22Rv1 (cell line): Measurements from ENCODE around the gene TRIM9.

Source experiments
- ZFX ChIP-seq: fragments of 450-650 bp; IDR thresholded peaks from 2 replicates; pipeline ENCODE4 v1.6.1; 2017; ENCODE audit warnings: antibody characterized with exemption, borderline replicate concordance
- TF ChIP-seq, protein P1 (sequence below): fragments of 450-650 bp; IDR thresholded peaks from 2 replicates; pipeline ENCODE4 v1.5.1; 2017; ENCODE audit warnings: mild to moderate bottlenecking

DNA sequence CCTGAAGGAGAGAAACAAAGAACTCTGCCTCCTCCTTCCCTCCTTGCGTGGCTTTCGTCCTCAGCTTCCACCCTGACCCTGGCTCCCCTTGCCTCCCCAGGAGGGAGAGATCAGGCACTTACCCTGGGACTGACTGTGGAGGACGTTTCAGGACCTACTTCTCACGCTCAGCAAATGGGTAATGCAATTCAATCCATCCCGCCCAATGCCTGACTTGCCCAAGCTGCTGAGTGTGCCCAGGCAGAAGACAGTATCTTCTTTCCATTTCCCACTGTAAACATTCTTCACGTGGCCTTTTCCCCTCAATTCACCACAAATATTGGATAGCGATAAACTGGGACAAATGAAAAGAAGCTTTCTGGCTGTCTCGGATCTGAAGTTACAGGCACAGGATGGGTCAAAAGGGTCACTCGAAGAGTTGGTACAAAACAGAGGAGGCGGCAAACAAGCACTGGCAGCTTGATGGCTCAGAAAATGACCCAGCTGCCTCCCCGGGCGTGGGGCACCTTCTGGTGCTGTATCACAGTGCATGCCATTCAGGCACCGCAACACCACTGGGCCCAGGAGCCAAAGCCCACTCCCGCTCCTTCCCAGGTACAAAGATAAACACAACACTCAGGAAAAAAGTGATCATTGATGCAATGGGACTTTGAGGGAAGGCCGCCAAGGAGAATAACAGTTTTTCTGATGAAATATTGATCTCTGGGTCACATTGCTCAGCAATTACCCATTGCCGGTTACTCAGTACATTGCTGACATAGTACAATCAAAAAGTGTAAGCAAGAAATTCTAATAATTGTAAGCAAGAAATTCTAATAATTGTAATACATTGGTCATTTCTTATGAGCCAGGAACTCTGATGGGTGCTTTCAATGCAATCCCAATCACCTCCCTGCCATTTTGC lies 65.8 kb downstream of the TRIM9 start:
- TF ChIP-seq, protein P1, sequence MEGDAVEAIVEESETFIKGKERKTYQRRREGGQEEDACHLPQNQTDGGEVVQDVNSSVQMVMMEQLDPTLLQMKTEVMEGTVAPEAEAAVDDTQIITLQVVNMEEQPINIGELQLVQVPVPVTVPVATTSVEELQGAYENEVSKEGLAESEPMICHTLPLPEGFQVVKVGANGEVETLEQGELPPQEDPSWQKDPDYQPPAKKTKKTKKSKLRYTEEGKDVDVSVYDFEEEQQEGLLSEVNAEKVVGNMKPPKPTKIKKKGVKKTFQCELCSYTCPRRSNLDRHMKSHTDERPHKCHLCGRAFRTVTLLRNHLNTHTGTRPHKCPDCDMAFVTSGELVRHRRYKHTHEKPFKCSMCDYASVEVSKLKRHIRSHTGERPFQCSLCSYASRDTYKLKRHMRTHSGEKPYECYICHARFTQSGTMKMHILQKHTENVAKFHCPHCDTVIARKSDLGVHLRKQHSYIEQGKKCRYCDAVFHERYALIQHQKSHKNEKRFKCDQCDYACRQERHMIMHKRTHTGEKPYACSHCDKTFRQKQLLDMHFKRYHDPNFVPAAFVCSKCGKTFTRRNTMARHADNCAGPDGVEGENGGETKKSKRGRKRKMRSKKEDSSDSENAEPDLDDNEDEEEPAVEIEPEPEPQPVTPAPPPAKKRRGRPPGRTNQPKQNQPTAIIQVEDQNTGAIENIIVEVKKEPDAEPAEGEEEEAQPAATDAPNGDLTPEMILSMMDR = no peak
- TF ChIP-seq ZFX = no peak
